ENCODE data around the gene SLC25A34. TPM values are rescaled to one million over a fixed set of nuclear protein-coding genes. Genes with fewer than 3 reads are reported as not detected.
A peak's percentile ranks its signal among the peaks of the same experiment; 100 is the strongest.

SLC25A34 gene
- total RNA-seq, 1 donor from 2014 or later = 6.1 TPM

GRCh38 chr1:15702722-15703550 lies 33.1 kb upstream of the SLC25A34 start:
- no peak for TF ChIP-seq CTCF (IDR thresholded peaks at IDR 0.05; ENCODE audit: unreplicated experiment)
- Mint-ChIP-seq H3K27ac (peak overlapping the region; percentile 88), H3K9me3 (no peaks in the 10 kb centered on the region), H3K4me1 (peaks cover 17% of the 10 kb centered on the region), H3K27me3 (ENCODE audit: low read depth) (no peaks in the 10 kb centered on the region), H3K36me3 (peaks cover 10% of the 10 kb centered on the region), H3K4me3 (no peak overlapping the region)
- no peak for DNase-seq (ENCODE audit: low spot score in 2 of 2, unreplicated experiment in 2 of 2)

DNA sequence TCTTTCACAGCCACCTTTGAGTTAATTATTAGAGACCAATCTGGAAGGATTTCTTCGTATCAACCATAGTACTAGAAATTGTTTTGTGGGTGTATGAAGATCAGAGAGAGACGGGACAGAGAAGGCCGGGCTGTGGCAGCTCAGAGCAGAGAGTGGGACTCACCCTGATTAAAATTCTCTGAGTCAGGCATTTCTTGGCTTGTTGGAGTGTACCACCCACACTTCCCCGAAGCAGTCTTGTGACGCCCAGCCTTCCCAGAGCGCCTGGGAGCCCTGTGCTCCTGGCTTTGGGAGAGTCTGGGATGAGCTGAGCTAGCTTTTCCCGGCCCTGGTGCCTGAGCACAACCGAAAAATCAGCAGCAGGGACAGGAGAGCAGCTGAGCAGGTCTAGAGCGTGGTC lies 32.5 kb upstream of the SLC25A34 start:
- no peak overlapping the region for H3K4me3 Mint-ChIP-seq
- H3K27ac Mint-ChIP-seq = peak overlapping the region; percentile 88
- no peaks in the 10 kb centered on the region for H3K27me3 Mint-ChIP-seq (ENCODE audit: low read depth)
- no peak for DNase-seq (ENCODE audit: low spot score in 2 of 2, unreplicated experiment in 2 of 2)
- peaks cover 17% of the 10 kb centered on the region for H3K4me1 Mint-ChIP-seq
- peaks cover 10% of the 10 kb centered on the region for H3K36me3 Mint-ChIP-seq
- no peak for TF ChIP-seq CTCF (IDR thresholded peaks at IDR 0.05; ENCODE audit: unreplicated experiment)
- H3K9me3 Mint-ChIP-seq = no peaks in the 10 kb centered on the region

DNA sequence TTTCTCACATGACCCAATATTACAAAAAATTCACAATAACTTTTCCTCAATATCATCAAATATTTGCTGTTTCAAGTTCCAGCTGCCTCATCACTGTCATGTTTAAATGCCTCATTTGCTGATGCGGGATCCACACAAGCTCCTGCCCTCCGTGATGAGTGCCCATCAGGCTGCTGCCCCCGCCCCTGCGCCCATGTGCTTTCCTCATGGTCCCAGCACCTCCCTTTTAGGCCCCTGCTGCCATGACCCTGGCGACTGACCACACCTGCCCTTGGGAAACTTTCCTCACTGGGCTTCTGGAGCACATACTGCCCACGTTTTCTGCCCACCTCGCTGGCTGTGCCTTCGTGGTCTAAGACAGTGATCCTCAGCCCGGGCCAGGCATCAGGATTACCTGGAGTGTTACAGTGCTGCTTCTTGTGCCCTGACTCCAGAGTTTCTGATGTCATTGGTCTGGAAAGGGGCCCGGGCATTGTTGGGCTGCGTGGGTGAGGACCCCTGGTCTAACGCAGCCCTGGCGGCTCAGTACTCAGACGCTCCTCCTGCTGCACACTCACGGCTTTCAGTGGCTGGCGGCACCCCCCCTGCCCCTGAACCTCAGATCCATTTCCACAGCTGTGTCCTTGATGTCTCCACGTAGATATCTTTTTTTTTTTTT lies 31.4 kb upstream of the SLC25A34 start:
- no peaks in the 10 kb centered on the region for H3K27me3 Mint-ChIP-seq (ENCODE audit: low read depth)
- no peak overlapping the region for H3K4me3 Mint-ChIP-seq
- H3K4me1 Mint-ChIP-seq = peaks cover 17% of the 10 kb centered on the region
- peaks cover 10% of the 10 kb centered on the region for H3K36me3 Mint-ChIP-seq
- H3K9me3 Mint-ChIP-seq = no peaks in the 10 kb centered on the region
- DNase-seq (ENCODE audit: low spot score in 2 of 2, unreplicated experiment in 2 of 2) = no peak
- H3K27ac Mint-ChIP-seq = peak overlapping the region; percentile 88
- TF ChIP-seq CTCF (IDR thresholded peaks at IDR 0.05; ENCODE audit: unreplicated experiment) = no peak

DNA sequence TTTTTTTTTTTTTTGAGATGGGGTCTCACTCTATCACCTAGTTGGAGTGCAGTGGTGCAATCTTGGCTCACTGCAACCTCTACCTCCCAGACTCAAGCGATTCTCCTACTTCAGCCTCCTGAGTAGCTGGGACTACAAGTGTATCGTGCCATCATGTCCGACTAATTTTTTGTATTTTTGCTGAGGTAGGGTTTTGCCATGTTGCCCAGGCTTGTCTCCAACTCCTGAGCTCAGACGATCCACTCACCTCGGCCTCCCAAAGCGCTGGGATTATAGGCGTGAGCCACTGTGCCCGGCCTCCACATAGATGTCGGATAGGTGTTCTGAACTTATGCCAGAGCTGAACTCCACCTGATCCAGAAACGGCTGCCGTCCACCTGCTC lies 30.9 kb upstream of the SLC25A34 start:
- no peak overlapping the region for H3K27ac Mint-ChIP-seq
- no peaks in the 10 kb centered on the region for H3K9me3 Mint-ChIP-seq
- peaks cover 17% of the 10 kb centered on the region for H3K4me1 Mint-ChIP-seq
- no peaks in the 10 kb centered on the region for H3K27me3 Mint-ChIP-seq (ENCODE audit: low read depth)
- no peak for TF ChIP-seq CTCF (IDR thresholded peaks at IDR 0.05; ENCODE audit: unreplicated experiment)
- no peak for DNase-seq (ENCODE audit: low spot score in 2 of 2, unreplicated experiment in 2 of 2)
- peaks cover 10% of the 10 kb centered on the region for H3K36me3 Mint-ChIP-seq
- H3K4me3 Mint-ChIP-seq = no peak overlapping the region

DNA sequence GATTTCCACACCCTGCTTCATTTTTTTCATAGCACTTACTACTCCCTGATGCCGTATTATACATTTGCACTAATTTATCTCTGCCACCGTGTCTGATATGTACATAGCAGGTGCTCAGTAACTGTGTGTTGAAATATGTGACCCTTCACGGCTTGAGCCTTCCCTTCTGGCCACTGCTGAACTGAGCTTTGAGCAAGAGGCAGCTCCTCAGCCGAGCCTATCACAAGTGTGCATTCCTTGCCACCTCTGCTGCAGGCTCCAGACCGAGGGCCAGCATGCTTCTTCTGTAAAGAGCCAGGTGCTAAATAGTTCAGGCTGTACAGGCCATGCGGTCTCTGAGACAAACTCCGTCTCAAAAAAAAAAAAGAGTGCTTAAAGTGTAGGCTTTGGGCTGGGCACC lies 29.3 kb upstream of the SLC25A34 start:
- Mint-ChIP-seq H3K9me3 (no peaks in the 10 kb centered on the region), H3K27ac (no peak overlapping the region), H3K36me3 (peaks cover 10% of the 10 kb centered on the region), H3K4me3 (no peak overlapping the region), H3K27me3 (ENCODE audit: low read depth) (no peaks in the 10 kb centered on the region), H3K4me1 (peaks cover 13% of the 10 kb centered on the region)
- DNase-seq (ENCODE audit: low spot score in 2 of 2, unreplicated experiment in 2 of 2) = no peak
- TF ChIP-seq CTCF (IDR thresholded peaks at IDR 0.05; ENCODE audit: unreplicated experiment) = no peak

All from mesothelial cell of epicardium (in vitro differentiated cells).